Ovary (tissue), 10 donors: ENCODE data around the gene DCTN2. TPM values are rescaled to one million over a fixed set of nuclear protein-coding genes. Genes with fewer than 3 reads are reported as not detected.

Experiments
- DNase-seq, 5 donors: peaks; one replicate each; pipeline ENCODE4 v3.0.0-alpha.2; 2019 to 2020
- H3K27ac ChIP-seq, 2 donors: fragments of 200-600 bp; one replicate each; pipeline versions ENCODE4 v1.5.1 to v1.8.0; 2019 to 2022
- H3K27me3 ChIP-seq: fragments of 200-600 bp; one replicate; pipeline ENCODE4 v1.8.0; 2022
- H3K36me3 ChIP-seq: fragments of 200-600 bp; sonication (generic); one replicate; pipeline ENCODE4 v1.5.1; 2019
- H3K4me1 ChIP-seq: one replicate; pipeline ENCODE4 v1.8.1; 2013; ENCODE audit warnings: mild to moderate bottlenecking, moderate library complexity; ENCODE audit not compliant: insufficient read depth
- H3K4me3 ChIP-seq: fragments of 200-600 bp; sonication (generic); one replicate; pipeline ENCODE4 v1.5.1; 2017
- H3K9me3 ChIP-seq, 2 donors: fragments of 200-600 bp in 1 of 2; sonication (generic) in 1 of 2; one replicate each; pipeline versions ENCODE4 v1.5.1 to v1.8.1; 2013 to 2019; ENCODE audit warnings: mild to moderate bottlenecking in 1 of 2, moderate library complexity in 1 of 2
- EP300 ChIP-seq: sonication (generic); formaldehyde crosslinking; IDR thresholded peaks from one replicate; pipeline ENCODE4 v1.6.1; 2017; ENCODE audit warnings: antibody characterized with exemption
- POLR2A ChIP-seq: fragments of 450-650 bp; IDR thresholded peaks from one replicate; pipeline ENCODE4 v1.6.1; 2017; ENCODE audit warnings: antibody characterized with exemption, mild to moderate bottlenecking, moderate library complexity
- WGBS, 3 donors: extraction: QIAGEN DNeasy Blood & Tissue Kit in 1 of 3; methylation state at CpG; one replicate each; pipeline versions ENCODE4 v1.1.5 to v1.1.7; 2013 to 2017; 5-methylcytosine and 5-hydroxymethylcytosine counted together
- intact Hi-C, 4 donors: fragments of 100-400 bp; cut with DNase I; formaldehyde crosslinking; loops; one replicate each; pipeline versions ENCODE4 v1.11.0 to v1.15.1; 2022 to 2023
- long read RNA-seq, 3 donors: library from polyadenylated mRNA in 2 of 3; unstranded in 2 of 3; transcript quantifications; one replicate each; pipeline ENCODE4 v2.0.0 and lab custom pipeline, GENCODE V29; 2021 to 2026
- polyA plus RNA-seq, 2 donors: library from polyadenylated mRNA; stranded (reverse); fragments of 200-250 nt in 1 of 2; fragments of 350-450 nt in 1 of 2; fragmentation: Illumina TruSeq in 1 of 2; extraction: RNeasy Lipid Tissue Mini Kit (QIAGEN cat#74804) in 1 of 2; gene quantifications; one replicate each; pipeline ENCODE4 v1.2.3, GENCODE V29; 2013 to 2014
- total RNA-seq, 7 donors: library from RNA; depleted of rRNA in 2 of 7; stranded (reverse); fragments of >200 nt in 2 of 7; fragmentation: NEBNext Ultra II Directional in 3 of 7; extraction: Animal tissue kit (Norgen Biotek cat#: 25700) in 3 of 7; gene quantifications; one replicate each; pipeline versions ENCODE4 v1.1.0 to v1.2.4, GENCODE V29; 2016 to 2023
- TF ChIP-seq, protein P1 (sequence below), 3 donors: fragments of 450-650 bp in 2 of 3; fragments of 200-600 bp in 1 of 3; IDR thresholded peaks; one replicate each; pipeline versions ENCODE4 v1.5.1 to v1.8.0; 2016 to 2022; ENCODE audit warnings: antibody characterized with exemption in 3 of 3, mild to moderate bottlenecking in 1 of 3
- donor health status: DM: no; HTN: no; CAD: no; lungs with moderate emphysema.
- donor health status: DM: no; HTN: no; CAD: no.
- donor health status: Bipolar disorder and iron deficiency.
- donor health status: DM: yes; HTN: yes; CAD: no.
- donor health status: DM: no; HTN: no; CAD: no.
- donor health status: DM: yes; HTN: yes; CAD: no.

DCTN2 gene
- total RNA-seq (100 to 1,000 TPM in 1 of 7 donors, 10 to 100 TPM in 6; 70.7 to 100 (median 97.4) TPM), polyA plus RNA-seq (100 to 1,000 TPM; 128 to 226 TPM)
- long read RNA-seq, donor 1, transcript DCTN2-209 (14 exons, 2,061 nt), result major isoform, 1,050 of 1,449 reads
- long read RNA-seq, donor 1, partial matches to known transcripts, result 33 of 1,449 reads
- long read RNA-seq, donor 1, other reads (novel, unspliced or antisense), result 363 of 1,449 reads
- long read RNA-seq, donor 2, transcript DCTN2-209 (14 exons, 2,061 nt), result major isoform, 22 of 23 reads
- long read RNA-seq, donor 2, partial matches to known transcripts, result 0 of 23 reads
- long read RNA-seq, donor 2, other reads (novel, unspliced or antisense), result 0 of 23 reads
- long read RNA-seq, donor 3, transcript DCTN2-209 (14 exons, 2,061 nt), result major isoform, 238 of 371 reads
- long read RNA-seq, donor 3, partial matches to known transcripts, result 5 of 371 reads
- long read RNA-seq, donor 3, other reads (novel, unspliced or antisense), result 128 of 371 reads

DNA sequence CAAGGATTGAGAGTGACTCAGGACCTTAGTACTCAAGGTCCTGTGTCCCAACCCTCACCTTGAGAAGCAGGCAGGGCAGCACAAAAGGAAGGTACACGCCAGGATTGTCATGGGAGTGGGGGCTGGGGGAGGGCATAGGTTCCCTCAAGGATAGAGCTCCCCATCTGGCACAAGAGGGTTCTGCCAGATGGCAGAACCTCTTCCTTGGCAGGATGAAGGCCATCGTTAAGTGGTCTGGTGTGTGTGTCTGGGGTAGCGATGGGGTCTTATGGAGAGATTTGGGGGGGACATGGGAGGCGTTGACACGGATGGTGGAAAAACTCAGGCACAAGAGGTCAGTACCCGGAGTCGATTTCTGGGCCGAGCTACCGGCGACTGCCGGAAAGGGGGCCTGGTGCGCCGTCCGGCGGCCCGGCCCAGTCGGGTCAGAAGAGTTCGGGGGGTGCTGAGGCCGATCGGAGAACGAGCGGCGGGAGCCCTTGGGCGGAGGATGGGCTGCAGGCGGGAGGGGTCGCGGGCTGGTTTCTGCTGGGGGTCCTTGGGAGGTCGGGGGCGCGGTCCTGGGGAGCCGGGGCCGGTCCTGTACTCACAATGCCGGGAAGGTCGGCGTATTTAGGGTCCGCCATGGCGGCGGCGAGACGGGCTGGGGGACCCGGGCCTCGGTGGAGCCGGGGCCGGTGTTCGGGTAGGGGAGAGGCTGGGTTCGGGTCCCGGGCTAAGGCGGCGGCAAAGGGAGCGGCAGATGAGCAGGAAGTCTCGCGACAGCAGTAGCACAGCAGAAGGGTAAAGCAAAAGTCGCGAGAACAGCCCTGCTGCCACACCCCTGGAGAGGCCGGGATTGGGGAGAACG is at the start of gene DCTN2:
DCTN2 (minus strand) TSS at position 755 of the 850 bp plus-strand sequence; CDS start at position 626, 129 bp downstream.
- H3K9me3 ChIP-seq, result no peaks in the 10 kb centered on the region
- TF ChIP-seq EP300 (no peak), POLR2A (peak; percentile 55)
- H3K27ac ChIP-seq, result peak within 1 kb of the TSS; percentile 23 to 54
- no peaks in the 10 kb centered on the region for H3K27me3 ChIP-seq
- intact Hi-C loops, result no loop called here
- DNase-seq, result peak; percentile 94 to 97 (median 94)
- H3K4me3 ChIP-seq, result peak within 1 kb of the TSS; percentile 79
- peaks cover 6% of the 10 kb centered on the region for H3K4me1 ChIP-seq
- WGBS, 3 donors, result 1 to 2% (median 1%) methylated on average over 45 to 56 of the region's 56 CpGs
- no peaks in the 10 kb centered on the region for H3K36me3 ChIP-seq

DNA sequence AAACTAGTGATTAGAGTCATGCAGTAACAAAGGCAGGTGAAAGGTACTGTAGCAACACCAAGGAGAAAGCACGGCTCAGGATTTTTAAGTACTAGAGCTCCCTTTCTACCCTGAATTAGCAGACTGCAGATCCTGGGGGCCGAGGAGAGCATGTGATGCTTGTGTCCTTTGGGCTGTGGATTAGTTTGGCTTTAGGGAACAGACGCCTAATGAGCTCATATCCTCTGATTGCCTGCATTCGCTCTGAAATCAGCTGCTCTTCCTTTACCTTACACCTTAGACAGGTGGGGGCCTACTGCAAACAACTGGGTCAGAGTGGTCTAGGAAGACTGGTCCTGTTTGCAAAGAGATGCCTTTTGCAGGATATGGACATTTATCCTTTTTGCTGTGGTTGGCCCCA is 46.2 kb upstream of the DCTN2 start:
- Histone ChIP-seq H3K9me3 (no peaks in the 10 kb centered on the region), H3K36me3 (no peaks in the 10 kb centered on the region), H3K4me3 (no peak overlapping the region), H3K27me3 (no peaks in the 10 kb centered on the region), H3K4me1 (peaks cover 4% of the 10 kb centered on the region), H3K27ac (no peak overlapping the region)
- no peak for DNase-seq
- TF ChIP-seq POLR2A (no peak), EP300 (no peak)
- TF ChIP-seq, protein P1, sequence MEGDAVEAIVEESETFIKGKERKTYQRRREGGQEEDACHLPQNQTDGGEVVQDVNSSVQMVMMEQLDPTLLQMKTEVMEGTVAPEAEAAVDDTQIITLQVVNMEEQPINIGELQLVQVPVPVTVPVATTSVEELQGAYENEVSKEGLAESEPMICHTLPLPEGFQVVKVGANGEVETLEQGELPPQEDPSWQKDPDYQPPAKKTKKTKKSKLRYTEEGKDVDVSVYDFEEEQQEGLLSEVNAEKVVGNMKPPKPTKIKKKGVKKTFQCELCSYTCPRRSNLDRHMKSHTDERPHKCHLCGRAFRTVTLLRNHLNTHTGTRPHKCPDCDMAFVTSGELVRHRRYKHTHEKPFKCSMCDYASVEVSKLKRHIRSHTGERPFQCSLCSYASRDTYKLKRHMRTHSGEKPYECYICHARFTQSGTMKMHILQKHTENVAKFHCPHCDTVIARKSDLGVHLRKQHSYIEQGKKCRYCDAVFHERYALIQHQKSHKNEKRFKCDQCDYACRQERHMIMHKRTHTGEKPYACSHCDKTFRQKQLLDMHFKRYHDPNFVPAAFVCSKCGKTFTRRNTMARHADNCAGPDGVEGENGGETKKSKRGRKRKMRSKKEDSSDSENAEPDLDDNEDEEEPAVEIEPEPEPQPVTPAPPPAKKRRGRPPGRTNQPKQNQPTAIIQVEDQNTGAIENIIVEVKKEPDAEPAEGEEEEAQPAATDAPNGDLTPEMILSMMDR (IDR thresholded peaks at IDR 0.05), result no peak
- 81 to 86% (median 85%) methylated on average over 4 of the region's 4 CpGs for WGBS, 3 donors
- intact Hi-C loops, result no loop called here

DNA sequence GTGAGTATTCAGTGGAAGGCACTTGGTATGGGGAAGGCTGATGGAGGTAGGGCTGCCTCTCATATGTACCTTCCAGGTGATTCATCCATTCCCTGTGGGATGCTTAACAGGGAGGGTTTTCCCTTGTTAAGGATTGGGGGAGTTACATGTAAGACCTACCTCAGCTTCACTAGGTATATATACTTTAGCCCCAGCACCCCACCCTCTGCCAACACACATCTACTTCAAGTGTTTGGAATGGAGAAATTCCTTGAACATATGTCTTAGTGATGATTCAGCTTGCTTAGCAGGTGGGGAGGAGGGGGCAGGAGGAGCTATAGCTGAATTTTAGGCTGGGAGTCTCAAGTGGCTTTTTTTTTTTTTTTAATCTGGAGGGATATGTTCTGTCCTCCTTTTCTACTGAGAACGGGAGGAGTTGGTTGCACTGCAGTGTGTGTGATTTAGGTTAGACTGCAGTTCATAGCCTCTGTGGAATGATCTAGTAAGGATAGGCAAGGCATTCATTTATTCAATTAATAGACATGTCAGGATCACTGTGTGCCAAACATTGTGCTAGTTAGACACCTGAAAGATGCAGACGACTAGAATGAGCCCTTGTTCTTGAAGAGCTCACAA is 45.7 kb upstream of the DCTN2 start:
- H3K4me3 ChIP-seq, result no peak overlapping the region

DNA sequence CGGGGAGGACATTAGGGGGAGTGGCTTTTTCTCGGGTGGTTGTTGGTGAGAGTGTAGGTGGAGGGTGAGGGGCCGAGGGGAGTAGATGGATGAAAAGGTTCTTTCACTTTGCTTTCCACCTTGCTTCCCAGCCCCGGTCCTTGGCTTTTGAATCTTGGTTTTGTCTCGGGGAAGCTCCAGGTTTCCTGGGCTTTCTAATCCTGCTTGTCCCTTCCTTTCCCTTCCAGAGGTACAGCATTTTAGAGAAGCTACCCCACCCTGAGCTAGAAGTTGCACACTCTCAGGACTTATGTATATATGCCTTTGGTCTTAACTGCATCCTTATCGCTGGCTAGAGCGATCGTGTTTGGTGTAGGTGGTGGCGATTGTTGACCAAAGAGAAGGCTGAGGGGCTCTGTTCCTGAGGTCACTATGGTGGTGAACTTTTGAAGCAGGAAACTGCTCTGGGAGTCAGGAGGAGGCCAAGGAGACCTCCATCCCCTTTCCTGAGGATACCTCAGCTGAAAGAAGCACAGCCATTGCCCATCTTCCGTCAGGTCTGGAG is 44.9 kb upstream of the DCTN2 start:
- 33 to 39% (median 39%) methylated on average over 10 of the region's 10 CpGs for WGBS, 3 donors
- Histone ChIP-seq H3K9me3 (no peaks in the 10 kb centered on the region), H3K36me3 (no peaks in the 10 kb centered on the region), H3K27me3 (no peaks in the 10 kb centered on the region), H3K4me3 (peak overlapping the region; percentile 59), H3K27ac (no peak overlapping the region), H3K4me1 (peaks cover 4% of the 10 kb centered on the region)
- intact Hi-C loops, result no loop called here
- TF ChIP-seq POLR2A, result no peak
- no peak for TF ChIP-seq EP300
- TF ChIP-seq, protein P1 (IDR thresholded peaks at IDR 0.05), result no peak
- no peak for DNase-seq

More for the DNA sequence above, 45.7 kb upstream of the DCTN2 start:
- no peak overlapping the region for H3K27ac ChIP-seq
- WGBS, 3 donors, result 74 to 81% (median 80%) methylated on average over 2 of the region's 2 CpGs
- intact Hi-C loops, result no loop called here
- no peaks in the 10 kb centered on the region for H3K36me3 ChIP-seq
- DNase-seq, result no peak
- no peaks in the 10 kb centered on the region for H3K9me3 ChIP-seq
- H3K4me1 ChIP-seq, result peaks cover 4% of the 10 kb centered on the region
- TF ChIP-seq POLR2A (no peak), EP300 (no peak)
- TF ChIP-seq, protein P1 (IDR thresholded peaks at IDR 0.05), result no peak
- H3K27me3 ChIP-seq, result no peaks in the 10 kb centered on the region
